Stromal cell of bone marrow (primary cell): ENCODE results near the gene SCGB1C1.
"Not testable (repeated sequence)": the region's sequence is repeated elsewhere in the genome, so short reads cannot be mapped to it uniquely, and the experiment has no call there.

Experiments used
- DNase-seq: peaks from one replicate; pipeline ENCODE4 v3.0.0-alpha.2; 2012; ENCODE audit warnings: low read depth

SCGB1C1 gene

DNA sequence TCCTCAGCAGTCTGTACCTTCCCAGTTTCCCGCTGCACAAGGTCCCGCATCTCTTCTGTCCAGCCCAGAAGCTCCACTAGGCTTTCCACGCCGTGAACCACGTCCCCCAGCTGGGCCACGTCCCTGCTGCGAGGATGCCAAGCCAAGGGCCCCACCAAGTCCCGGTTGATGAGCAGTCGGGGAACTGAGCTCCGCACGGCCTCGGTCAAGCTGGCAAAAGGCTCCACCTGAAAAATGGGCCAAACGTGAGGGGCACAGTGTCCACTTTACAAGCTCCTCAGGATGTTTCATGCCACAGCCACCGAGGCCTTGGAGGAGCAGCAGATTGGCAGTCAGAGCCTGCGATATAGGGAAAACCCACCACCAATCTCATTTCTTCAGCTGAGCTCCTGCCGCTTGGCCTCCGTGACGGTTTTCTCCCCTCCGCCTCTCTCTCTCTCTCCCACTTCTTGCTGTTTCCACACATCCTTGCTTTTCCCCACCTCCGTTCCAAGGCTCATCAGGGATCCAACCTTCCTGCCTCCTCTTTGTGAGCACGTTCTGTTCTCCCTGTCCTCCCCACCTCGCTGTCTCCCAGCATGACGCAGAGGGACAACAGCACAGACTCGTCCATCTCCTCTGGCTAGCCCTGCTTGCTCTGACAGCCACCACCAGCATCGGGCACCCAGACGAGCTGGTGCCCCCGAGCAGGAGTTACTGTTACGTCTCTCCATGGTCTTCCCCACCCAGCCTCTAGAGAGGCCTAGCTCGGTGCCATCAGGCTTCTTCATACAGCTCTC lies 26.1 kb downstream of the SCGB1C1 start:
- no peak for DNase-seq

DNA sequence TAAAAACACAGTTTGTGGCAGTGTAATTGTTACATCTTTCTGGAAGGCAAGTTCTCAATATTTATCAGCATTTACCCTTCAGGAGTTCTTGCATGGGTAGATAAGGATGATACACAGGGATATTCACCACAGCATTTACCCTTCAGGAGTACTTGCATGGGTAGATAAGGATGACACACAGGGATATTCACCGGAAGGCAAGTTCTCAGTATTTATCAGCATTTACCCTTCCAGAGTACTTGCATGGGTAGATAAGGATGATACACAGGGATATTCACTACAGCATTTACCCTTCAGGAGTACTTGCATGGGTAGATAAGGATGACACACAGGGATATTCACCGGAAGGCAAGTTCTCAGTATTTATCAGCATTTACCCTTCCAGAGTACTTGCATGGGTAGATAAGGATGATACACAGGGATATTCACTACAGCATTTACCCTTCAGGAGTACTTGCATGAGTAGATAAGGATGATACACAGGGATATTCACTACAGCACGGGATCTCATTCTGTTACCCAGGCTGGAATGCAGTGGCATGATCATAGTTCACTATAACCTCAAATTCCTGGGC lies 27.9 kb downstream of the SCGB1C1 start:
- DNase-seq = not testable (repeated sequence)

DNA sequence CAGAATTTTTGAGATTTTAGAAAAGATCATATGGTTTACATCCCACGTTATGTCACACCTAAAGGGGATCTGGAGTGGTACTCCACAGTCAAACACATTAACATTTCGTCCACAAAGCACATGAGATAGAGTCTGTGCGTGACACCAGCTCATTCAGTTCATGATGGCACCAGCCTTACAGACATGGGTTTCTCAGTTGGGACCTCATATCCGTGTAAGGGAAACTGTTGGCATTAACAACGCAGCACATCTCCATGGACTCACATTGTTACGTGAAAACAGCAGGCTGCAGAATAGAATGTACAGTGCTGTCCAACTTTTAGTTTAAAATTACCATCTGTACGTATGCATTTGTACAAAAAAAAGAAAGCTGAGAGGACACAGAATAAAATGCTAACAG lies 28.7 kb downstream of the SCGB1C1 start:
- DNase-seq = no peak

DNA sequence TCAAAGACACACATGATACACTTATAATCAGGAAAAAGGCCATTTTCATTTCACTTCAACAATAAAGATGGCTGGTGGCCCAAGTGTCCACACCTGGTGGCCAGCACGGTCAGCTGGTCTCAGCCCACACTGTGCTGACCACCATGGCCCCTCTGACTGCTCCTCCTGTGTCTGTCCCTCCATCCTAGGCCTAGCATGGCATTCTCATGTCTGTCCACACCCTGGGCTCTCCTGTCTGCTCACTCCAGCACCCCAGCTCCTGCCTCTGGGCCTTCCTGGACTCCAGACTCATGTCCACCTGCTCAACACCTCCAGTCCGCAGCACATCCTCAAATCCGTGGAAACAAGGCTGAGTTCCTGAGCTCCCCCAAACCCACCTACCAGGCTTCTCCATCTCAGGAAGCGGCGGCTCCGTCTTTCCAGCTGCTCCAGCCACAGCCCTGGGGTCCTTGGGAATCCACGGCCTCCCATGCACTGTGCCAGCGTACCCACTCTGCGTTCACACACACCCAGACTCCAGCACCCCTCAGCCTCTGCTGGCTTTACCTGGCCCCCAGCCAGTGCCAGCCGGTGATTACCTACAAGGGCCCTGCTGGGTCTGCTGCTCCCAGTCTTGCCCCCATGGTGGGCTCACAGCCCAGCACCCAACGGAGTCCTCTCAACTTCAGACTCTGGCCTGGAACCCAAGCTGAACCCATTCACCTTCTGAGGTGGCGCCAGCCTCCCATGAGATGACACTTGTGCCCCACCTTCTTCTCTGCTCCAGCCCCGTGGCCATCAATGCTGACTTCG lies 29.3 kb downstream of the SCGB1C1 start:
- DNase-seq = no peak

DNA sequence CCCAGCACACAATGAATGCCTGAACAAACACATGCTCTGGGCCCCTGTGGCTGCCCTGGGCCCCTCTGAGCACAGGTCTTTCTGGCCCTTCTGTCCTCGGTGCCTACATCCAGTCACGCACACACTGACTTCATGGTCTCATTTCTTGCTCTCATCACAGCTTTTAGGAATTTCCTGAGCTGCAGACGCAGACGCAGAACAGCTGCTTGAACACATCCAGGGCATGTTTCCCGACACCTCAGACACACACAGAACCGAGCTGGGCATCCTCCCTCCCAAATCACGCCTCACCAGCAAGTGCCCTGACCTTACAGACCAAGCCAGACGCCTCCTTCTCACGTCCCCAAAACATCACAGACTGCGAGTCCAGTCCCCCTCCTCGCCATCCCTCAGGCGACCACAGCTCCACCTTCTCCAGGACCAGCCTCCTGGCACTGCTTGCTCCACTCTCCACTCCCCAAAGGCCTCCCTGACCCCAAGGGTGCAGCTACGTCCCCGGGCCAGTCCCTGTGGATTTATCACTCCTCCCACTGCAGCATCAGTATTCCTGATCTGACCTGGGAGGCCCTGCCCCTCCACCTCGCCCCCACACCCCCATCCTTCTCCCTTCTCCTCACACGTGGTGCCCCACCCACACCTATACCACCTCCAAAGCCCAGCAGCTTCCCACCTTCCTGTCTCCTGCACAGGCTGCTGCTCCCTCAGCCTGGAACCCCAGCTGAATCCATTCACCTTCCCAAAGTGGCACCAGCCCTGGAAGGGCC lies 30.3 kb downstream of the SCGB1C1 start:
- DNase-seq = no peak

DNA sequence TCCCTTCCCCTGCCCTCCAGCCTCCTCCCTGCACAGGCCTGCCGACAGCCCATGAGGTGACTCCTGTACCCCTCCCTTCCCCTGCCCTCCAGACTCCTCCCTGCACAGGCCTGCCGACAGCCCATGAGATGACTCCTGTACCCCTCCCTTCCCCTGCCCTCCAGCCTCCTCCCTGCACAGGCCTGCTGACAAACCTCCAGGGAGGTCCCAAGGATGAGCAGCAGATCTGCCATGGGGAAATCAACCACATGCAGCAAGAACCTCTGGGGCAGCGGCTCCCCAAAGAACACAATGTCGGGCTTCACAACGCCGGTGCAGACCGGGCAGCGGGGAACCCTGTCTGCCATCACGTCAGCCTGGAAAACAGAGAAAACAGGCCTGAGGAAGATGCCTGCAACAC lies 31.0 kb downstream of the SCGB1C1 start:
- no peak for DNase-seq

DNA sequence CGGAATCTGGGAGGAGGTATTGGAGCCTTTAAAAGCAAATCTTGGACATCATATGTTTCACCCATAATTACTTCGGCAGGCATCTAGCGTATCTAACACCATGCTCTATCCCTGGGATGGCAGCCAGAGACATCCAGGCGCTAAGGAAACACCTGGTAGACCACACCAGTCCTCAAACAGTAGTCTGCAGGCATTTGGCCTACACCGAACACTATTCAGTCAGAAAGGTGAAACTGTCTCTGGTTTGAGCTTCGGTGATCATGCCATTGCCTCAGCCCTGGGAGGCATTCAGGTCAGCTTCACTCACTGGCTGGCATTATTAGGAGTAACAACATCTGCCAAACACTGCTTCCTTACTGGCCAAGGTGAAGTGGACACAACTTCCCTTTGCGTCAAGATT lies 31.5 kb downstream of the SCGB1C1 start:
- DNase-seq = no peak

DNA sequence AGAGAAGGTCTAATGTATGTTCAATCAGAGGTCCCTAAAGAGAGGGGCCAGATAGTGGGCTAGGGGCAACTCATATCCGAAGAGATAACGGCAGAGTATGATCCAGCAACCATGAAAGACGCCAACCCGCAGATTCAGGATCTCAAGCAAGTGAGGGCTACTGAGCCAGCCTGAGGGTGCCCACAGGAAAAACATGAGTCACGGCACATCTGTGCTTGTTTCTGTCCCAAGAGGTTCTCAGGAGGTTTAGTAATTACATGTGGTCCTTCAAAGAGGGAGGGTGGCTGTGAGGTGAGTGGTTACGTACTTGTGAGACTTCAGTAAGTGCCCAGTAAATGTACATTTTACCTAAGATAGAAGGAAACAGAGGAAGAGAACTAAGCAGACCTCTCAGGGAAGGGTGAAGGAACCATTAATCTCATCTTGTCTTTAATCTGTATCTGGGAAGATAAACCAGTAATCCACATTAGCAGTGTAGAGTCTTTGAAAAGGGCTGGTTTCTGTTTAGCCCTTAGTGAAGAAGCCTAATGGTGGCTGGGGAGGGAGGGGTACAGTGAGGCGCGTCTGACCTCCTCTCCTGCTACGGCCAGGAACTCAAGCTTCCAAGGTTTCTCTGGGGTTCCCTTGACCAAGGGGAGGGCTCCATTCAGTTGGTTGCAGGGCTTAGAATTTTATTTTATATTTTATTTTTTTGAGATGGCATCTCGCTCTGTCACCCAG lies 33.0 kb downstream of the SCGB1C1 start:
- no peak for DNase-seq

DNA sequence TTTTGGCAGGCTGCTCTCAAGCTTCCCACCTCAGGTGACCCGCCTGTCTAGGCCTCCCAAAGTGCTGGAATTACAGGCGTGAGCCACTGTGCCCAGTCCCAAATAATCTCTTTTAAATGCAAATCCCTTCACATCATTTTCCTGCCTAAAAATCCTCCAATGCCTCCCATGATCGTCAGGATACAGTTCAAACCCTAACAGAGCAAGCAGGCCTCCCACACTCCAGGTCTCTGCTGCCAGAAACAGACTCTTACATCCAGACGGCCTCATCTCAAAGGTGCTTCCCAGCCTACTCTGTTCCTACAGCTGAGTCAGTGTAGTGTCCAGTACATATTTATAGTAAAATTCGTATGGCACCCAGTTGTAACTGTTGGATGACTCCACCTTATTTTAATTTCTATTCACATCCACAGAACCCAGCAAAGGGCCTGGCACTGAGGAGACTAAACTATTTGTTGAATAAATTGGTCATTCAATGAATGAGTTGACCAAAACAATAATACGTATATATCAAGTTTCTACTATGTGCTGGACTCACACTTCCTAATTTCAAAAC lies 35.0 kb downstream of the SCGB1C1 start:
- DNase-seq = no peak

DNA sequence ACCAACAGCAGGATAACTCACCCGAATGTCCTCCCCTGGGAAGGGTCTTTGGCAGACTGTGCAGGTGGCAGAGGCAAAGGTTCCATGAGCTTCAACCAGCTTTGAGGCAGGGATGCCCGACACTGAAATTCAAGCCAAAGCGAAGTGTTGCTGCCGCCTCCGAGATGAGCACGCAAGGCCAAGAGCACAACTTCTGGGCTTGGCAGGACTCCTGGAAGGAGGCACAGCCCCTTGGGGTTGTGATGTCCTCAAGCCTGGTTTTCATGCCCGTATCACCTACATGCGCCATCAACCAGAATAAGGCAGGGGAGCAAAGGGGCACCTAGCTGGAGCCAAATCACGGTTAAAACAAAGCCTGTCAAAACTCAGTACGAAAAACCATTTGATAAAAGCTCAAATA lies 37.6 kb downstream of the SCGB1C1 start:
- DNase-seq = no peak

DNA sequence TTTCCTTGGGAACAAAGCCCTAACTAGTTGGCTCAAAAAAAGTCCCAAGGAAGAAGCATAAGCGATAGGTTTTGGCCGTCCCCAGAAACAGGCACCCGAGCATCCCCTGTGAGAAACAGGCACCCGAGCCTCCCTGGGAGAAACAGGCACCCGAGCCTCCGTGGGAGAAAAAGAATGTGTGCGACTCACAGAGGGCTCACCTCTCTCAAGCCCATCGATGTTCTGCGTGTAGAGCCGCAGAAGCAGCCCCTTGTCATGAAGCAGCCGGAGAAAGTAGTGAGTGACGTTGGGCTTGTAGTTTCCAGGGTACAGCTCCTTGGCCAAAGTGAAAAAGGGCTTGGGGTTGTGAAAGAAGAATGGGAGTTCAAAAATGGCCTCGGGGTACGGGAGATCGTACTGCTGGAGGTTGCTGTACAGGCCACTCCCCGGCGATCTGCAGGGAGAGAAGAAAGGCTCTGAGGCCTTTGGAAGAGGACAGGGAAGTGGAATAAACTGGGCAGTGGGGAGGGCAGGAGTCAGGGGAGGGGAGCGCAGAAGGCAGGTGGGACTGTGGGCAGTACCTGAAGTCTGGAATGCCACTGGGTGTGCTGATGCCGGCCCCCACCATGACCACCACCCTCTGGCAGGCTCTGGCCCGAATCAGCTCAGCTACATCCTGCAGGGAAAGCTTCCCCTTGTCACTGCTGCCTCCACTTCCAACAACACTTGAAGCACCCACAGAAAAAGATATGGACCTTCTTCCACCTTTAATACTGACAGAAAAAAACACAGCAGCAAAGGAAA lies 40.1 kb downstream of the SCGB1C1 start:
- no peak for DNase-seq

DNA sequence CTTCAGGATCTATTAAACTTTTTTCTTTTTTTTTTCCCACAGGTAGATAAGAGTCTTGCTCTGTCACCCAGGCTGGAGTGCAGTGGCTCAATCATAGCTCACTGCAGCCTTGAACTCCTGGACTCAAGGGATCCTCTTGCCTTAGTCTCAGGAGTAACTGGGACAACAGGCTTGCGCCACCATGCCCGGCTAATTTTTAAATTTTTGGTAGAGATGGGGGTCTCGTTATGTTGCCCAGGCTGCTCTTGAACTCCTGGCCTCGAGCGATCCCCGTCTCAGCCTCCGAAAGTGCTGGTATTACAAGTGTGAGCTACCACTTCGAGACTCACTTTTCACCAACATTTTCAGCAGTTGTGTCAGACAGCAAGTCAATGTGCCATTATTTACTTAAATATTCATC lies 42.3 kb downstream of the SCGB1C1 start:
- no peak for DNase-seq

DNA sequence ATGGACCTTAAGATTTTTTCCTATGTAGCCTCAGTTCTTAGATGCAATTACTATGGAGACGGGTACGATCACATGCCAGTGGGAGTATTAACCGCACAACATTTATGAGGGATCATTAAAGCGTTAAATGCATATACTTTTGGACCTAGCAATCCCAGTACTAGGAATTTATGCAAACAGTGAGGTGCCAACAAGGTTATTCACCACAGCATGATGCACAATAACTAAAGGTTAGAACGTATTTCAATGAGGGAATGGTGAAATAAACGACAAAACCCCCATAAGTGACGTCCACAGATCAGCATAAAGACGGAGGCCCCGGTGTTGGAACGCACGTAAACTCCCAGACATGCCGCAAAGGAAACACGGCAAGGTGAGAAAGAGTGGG lies 42.7 kb downstream of the SCGB1C1 start:
- no peak for DNase-seq

DNA sequence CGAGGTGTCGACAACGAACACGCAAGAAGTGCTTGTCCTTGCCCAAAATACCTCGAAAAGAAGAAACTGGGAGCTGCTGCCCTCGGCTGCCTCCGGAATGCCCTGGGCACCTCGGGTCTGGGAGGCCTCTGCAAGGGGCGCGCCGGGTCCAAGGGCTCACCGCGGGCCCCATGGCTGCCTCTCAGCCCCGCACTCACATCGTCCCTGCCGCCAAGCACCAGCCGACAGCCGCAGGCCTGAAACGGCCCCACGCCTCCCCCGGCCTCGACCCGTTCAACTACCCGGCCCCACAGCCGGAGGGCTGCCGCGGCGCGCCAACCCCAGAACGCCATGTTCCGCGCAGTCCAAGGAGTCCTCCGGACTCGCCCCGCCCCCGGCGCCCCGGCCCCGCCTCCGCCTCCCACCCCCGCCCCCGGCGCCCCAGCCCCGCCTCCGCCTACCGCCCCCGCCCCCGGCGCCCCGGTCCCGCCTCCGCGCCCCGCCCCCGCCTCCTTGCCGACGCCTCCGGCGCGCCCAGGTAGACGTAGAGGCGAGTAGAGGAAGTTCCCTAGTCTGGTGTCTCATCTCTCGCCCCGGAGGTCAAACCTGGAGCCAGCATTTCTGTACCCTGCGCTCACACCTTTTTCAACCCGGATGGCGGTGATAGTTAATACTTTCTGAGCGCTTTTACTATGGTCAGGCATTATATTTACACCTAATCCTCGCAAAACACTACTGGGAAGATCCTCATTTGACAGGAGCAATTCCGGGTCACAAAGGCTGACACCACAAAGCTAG lies 43.3 kb downstream of the SCGB1C1 start, which contains the start of gene SIRT3:
SIRT3 (minus strand) TSS at position 346 of the 777 bp plus-strand sequence; CDS start at position 332, 14 bp downstream.
- DNase-seq = peak; percentile 55

DNA sequence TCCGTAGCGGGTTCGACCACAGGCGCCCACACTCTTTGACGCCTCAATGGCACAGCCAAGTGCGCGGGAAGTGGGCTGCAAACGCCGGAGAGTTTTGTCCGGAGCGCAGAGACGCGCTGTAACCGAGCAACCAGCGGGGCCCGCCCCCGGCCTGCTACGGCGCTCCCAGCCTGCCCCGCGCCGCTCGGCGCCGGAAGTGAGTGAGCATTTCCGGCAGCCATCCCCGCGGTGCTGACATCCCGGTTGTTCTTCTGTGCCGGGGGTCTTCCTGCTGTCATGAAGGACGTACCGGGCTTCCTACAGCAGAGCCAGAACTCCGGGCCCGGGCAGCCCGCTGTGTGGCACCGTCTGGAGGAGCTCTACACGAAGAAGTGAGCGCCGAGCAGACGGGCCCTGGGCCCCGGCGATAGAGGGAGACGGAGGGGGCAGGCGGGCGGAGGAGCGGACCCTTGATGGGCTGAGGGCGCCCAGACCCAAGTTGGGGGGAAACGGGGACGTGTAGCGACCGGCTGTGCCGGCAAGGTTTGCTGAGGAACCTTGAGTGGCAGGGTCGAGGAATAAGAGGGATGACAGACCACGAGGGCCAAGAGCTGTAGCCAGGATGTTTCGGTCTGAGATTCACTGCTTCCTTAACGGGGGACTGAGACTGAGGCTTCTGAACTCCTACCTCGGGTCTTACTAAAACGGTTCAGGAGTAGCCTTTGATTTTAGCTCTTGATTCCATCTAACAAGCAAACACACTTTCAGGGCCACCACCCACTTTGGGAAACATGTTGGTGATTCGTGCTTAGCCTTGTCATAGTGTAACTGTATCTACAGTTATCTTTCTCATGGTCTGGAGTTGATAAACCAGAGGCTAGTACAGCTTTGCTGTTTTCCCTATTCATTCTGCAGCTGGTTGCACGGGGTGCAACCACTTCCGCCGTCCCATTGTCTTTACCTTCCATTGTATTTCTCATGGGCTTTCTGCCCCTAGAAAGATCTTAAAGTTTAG lies 44.2 kb downstream of the SCGB1C1 start, which contains the start of gene PSMD13:
PSMD13 (plus strand) TSS at position 203 of the 994 bp plus-strand sequence; CDS start at position 277, 74 bp downstream.
- DNase-seq = peak; percentile 71

DNA sequence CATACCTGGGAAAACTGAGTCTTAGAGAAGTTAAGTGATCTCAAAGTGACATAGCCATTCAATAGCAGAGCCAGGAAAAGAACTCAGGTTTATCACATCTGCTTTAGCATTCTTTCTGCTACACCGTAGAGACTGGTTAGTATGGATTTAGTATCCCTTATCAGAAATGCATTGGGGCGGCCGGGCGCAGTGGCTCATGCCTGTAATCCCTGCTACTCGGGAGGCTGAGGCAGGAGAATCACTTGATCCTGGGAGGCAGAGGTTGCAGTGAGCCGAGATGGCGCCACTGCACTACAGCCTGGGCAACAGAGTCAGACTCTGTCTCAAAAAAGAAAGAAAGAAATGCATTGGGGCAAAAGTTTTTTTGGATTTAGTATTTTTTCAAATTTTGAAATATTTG lies 45.5 kb downstream of the SCGB1C1 start:
- not testable (repeated sequence) for DNase-seq

DNA sequence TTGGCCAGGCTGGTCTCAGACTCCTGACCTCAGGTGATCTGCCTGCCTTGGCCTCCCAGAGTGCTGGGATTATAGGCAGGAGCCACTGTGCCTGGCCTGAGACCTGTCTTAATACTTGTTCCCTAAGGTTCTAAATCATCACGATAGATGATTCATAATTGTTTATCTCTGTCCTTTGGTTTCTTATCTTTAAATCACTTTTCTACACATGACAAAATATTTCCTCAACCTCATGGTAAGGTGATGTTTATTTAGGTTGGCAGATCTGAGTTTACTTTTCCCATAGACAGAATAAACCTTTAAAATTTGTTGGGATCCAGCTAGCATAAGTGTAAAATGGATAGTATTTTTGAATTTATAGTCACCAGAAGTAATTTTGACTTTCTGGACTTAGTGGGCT lies 47.4 kb downstream of the SCGB1C1 start:
- DNase-seq = no peak

DNA sequence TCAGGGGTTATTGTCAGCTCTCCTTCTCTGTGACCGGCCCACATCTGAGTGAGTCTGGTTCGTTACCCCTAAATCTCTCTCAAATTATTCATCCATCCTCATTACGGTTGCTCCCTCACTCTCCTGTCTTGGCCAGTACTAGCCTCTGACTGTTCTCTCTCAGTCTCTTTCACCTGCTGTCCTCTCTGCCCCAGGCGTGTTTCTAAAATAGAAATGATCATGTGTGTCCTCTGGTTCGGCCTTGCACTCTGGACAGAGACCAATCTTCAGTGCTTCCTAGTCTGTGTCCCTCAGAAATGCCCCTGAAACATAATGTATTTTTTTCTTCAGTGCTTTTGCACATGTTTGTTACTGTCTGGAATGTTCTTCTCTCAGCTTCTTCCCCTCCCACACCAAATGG lies 48.8 kb downstream of the SCGB1C1 start:
- DNase-seq = no peak
